Caco-2 (cell line): ENCODE measurements around the gene RPGRIP1. TPM values are rescaled to one million over a fixed set of nuclear protein-coding genes. Genes with fewer than 3 reads are reported as not detected.

Experiments
- BruUV-seq: library from RNA; stranded (reverse); fragments of 400-500 nt; replicated peaks from 2 replicates; lab custom pipeline; 2021; lab: Mats Ljungman, UMichigan
- CTCF ChIA-PET: fragments of 300-600 bp; sonication (Branson Sonifier 250); formaldehyde crosslinking; loops from one replicate; lab custom pipeline; 2022; ENCODE audit warnings: antibody characterized with exemption; lab: Charles Lee
- POLR2A ChIA-PET: fragments of 300-600 bp; sonication (Branson Sonifier 250); formaldehyde crosslinking; loops from one replicate; lab custom pipeline; 2022; ENCODE audit warnings: antibody characterized with exemption; lab: Charles Lee
- DNase-seq, 2 experiments: peaks; one replicate each; pipeline versions ENCODE4 v3.0.0 to v3.0.0-alpha.2; 2020 to 2022
- H3K27me3 ChIP-seq: replicated peaks from 2 replicates; pipeline ENCODE4 v1.6.0; 2011; ENCODE audit warnings: low read length; ENCODE audit not compliant: control insufficient read depth, insufficient read depth
- H3K36me3 ChIP-seq: 2 replicates; pipeline ENCODE4 v1.5.1; 2011; ENCODE audit warnings: low read length; ENCODE audit not compliant: control insufficient read depth, insufficient read depth
- H3K4me1 ChIP-seq: fragments of 250-450 bp; sonication (Bioruptor Pico); 2 replicates; pipeline ENCODE4 v1.5.1; 2020; ENCODE audit warnings: mild to moderate bottlenecking
- H3K4me3 ChIP-seq: 2 replicates; pipeline ENCODE4 v1.5.1; 2011; ENCODE audit warnings: low read depth, mild to moderate bottlenecking, control low read depth, low read length
- H3K9me3 ChIP-seq: fragments of 250-450 bp; sonication (Bioruptor Pico); 2 replicates; pipeline ENCODE4 v1.5.1; 2020; ENCODE audit warnings: mild to moderate bottlenecking, moderate library complexity
- H3K27ac Mint-ChIP-seq: one replicate; pipeline ENCODE4 v1.8.0; 2022; ENCODE audit warnings: mixed read lengths; ENCODE audit not compliant: unreplicated experiment
- H3K27me3 Mint-ChIP-seq: one replicate; pipeline ENCODE4 v1.8.0; 2022; ENCODE audit warnings: mixed read lengths; ENCODE audit not compliant: insufficient read depth, unreplicated experiment
- H3K36me3 Mint-ChIP-seq: one replicate; pipeline ENCODE4 v1.8.0; 2022; ENCODE audit warnings: mild to moderate bottlenecking, mixed read lengths; ENCODE audit not compliant: insufficient read depth, unreplicated experiment
- H3K4me1 Mint-ChIP-seq: one replicate; pipeline ENCODE4 v1.8.0; 2022; ENCODE audit warnings: low read depth, mixed read lengths; ENCODE audit not compliant: unreplicated experiment
- H3K4me3 Mint-ChIP-seq: one replicate; pipeline ENCODE4 v1.8.0; 2022; ENCODE audit warnings: mild to moderate bottlenecking, moderate library complexity, mixed read lengths; ENCODE audit not compliant: unreplicated experiment
- H3K9me3 Mint-ChIP-seq: one replicate; pipeline ENCODE4 v1.8.0; 2022; ENCODE audit warnings: mixed read lengths; ENCODE audit not compliant: unreplicated experiment
- intact Hi-C: fragments of 100-400 bp; cut with micrococcal nuclease; formaldehyde crosslinking; loops from one replicate; pipeline ENCODE4 v1.10.0; 2022; ENCODE audit not compliant: unreplicated experiment
- total RNA-seq: library from RNA; stranded (reverse); gene quantifications from 2 replicates; pipeline ENCODE4 v1.2.3, GENCODE V29; 2022
- TF ChIP-seq, protein P1 (sequence below), 2 experiments: fragments of 200-600 bp in 1 of 2; IDR thresholded peaks; 1 replicate in 1 of 2; 2 replicates in 1 of 2; pipeline versions ENCODE4 v1.5.1 to v1.8.0; 2011 to 2022; ENCODE audit warnings: antibody characterized with exemption in 1 of 2, control low read depth in 1 of 2, inconsistent platforms in 1 of 2, low read depth in 1 of 2, low read length in 1 of 2, mild to moderate bottlenecking in 1 of 2, moderate library complexity in 1 of 2; ENCODE audit not compliant: insufficient read depth in 1 of 2, severe bottlenecking in 1 of 2, unreplicated experiment in 1 of 2

Gene RPGRIP1
- total RNA-seq, 1 experiment from 2014 or later = not detected

DNA sequence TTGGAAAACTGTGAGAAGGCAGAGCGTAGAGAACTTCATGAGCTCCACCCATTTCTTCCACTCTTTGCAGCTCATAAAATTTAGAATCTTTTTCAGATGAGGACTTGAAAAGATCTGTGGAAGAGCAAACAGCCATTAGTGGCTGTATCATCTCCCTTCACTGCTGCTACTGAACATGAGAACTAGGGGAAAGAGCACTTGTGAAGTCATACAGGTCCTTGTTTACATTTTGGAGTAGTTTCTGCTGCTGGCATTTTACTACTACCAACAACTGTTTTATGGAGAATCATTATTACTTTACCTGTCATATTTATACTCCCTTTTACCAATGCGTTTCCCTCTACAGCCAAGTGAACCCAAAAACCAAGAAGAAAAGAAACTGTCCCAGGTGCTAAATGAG is 41.0 kb downstream of the RPGRIP1 start:
- Histone ChIP-seq H3K4me3 (no peak overlapping the region), H3K27me3 (no peaks in the 10 kb centered on the region), H3K4me1 (no peaks in the 10 kb centered on the region), H3K36me3 (no peaks in the 10 kb centered on the region), H3K9me3 (no peaks in the 10 kb centered on the region)
- intact Hi-C loops = no loop called here
- DNase-seq = no peak
- ChIA-PET CTCF (no interaction called here), POLR2A (interaction anchor here (0.5 kb wide), 1 partner anchor 17 kb away, joined by 6 read pairs; no protein-coding TSS in a partner anchor)
- no peak overlapping the region for H3K4me3 Mint-ChIP-seq
- no peak overlapping the region for H3K27ac Mint-ChIP-seq
- TF ChIP-seq, protein P1, sequence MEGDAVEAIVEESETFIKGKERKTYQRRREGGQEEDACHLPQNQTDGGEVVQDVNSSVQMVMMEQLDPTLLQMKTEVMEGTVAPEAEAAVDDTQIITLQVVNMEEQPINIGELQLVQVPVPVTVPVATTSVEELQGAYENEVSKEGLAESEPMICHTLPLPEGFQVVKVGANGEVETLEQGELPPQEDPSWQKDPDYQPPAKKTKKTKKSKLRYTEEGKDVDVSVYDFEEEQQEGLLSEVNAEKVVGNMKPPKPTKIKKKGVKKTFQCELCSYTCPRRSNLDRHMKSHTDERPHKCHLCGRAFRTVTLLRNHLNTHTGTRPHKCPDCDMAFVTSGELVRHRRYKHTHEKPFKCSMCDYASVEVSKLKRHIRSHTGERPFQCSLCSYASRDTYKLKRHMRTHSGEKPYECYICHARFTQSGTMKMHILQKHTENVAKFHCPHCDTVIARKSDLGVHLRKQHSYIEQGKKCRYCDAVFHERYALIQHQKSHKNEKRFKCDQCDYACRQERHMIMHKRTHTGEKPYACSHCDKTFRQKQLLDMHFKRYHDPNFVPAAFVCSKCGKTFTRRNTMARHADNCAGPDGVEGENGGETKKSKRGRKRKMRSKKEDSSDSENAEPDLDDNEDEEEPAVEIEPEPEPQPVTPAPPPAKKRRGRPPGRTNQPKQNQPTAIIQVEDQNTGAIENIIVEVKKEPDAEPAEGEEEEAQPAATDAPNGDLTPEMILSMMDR (IDR thresholded peaks at IDR 0.05; ENCODE audit: insufficient read depth in 1 of 2, low read depth in 1 of 2, low read length in 1 of 2, severe bottlenecking in 1 of 2, unreplicated experiment in 1 of 2) = no peak
- BruUV-seq = no TSS peak
- no peaks in the 10 kb centered on the region for H3K36me3 Mint-ChIP-seq
- no peaks in the 10 kb centered on the region for H3K9me3 Mint-ChIP-seq
- no peaks in the 10 kb centered on the region for H3K4me1 Mint-ChIP-seq
- H3K27me3 Mint-ChIP-seq = peaks cover 4% of the 10 kb centered on the region

DNA sequence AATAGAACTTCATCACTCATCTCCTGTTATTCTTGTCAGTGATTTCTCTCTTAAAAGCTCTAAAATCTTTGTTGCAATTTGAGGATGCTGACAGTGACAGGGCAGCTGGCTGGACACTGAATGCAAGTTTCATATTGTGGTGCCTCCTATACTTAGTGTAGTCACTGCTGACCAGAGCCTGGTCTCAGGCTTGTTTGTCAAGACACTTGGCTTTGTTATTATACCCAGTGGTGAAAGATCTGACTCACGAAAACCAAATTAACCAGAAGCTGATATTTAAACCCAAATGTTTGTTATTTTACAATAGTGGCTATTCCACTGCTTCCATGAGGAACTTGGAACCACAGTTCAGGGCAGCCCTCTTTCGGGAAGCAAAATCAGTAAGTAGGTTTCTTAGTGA is 42.8 kb downstream of the RPGRIP1 start:
- H3K9me3 ChIP-seq = no peaks in the 10 kb centered on the region
- ChIA-PET POLR2A (no interaction called here), CTCF (no interaction called here)
- no peaks in the 10 kb centered on the region for H3K4me1 ChIP-seq
- H3K4me3 ChIP-seq = no peak overlapping the region
- Mint-ChIP-seq H3K36me3 (no peaks in the 10 kb centered on the region), H3K4me3 (no peak overlapping the region), H3K27ac (no peak overlapping the region), H3K9me3 (no peaks in the 10 kb centered on the region), H3K27me3 (peaks cover 4% of the 10 kb centered on the region), H3K4me1 (no peaks in the 10 kb centered on the region)
- TF ChIP-seq, protein P1 (IDR thresholded peaks at IDR 0.05; ENCODE audit: insufficient read depth in 1 of 2, low read depth in 1 of 2, low read length in 1 of 2, severe bottlenecking in 1 of 2, unreplicated experiment in 1 of 2) = no peak
- no peaks in the 10 kb centered on the region for H3K27me3 ChIP-seq
- intact Hi-C loops = no loop called here
- H3K36me3 ChIP-seq = no peaks in the 10 kb centered on the region
- no TSS peak for BruUV-seq
- no peak for DNase-seq

GRCh38 chr14:21326972-21327371 is 47.1 kb downstream of the RPGRIP1 start:
- no peaks in the 10 kb centered on the region for H3K36me3 ChIP-seq
- Mint-ChIP-seq H3K9me3 (no peaks in the 10 kb centered on the region), H3K36me3 (no peaks in the 10 kb centered on the region), H3K27me3 (peaks cover 4% of the 10 kb centered on the region), H3K4me3 (no peak overlapping the region), H3K27ac (no peak overlapping the region), H3K4me1 (no peaks in the 10 kb centered on the region)
- ChIA-PET POLR2A (interaction anchor here (0.6 kb wide), 1 partner anchor 84 kb away, joined by 9 read pairs; no protein-coding TSS in a partner anchor), CTCF (interaction anchor here (0.5 kb wide), 1 partner anchor 22 kb away, joined by 4 read pairs; no protein-coding TSS in a partner anchor)
- no peaks in the 10 kb centered on the region for H3K27me3 ChIP-seq
- no peak for DNase-seq
- no peak overlapping the region for H3K4me3 ChIP-seq
- intact Hi-C loops = no loop called here
- H3K9me3 ChIP-seq = no peaks in the 10 kb centered on the region
- no TSS peak for BruUV-seq
- TF ChIP-seq, protein P1 (IDR thresholded peaks at IDR 0.05; ENCODE audit: insufficient read depth in 1 of 2, low read depth in 1 of 2, low read length in 1 of 2, severe bottlenecking in 1 of 2, unreplicated experiment in 1 of 2) = no peak
- no peaks in the 10 kb centered on the region for H3K4me1 ChIP-seq

Other genes starting within 250 kb of the RPGRIP1 start
- not detected in 2 replicates for gene TPPP2, start 249.9 kb upstream of the RPGRIP1 start, total RNA-seq
- gene RNASE13, start 245.3 kb upstream of the RPGRIP1 start, total RNA-seq = not detected in 2 replicates
- gene RNASE7, start 237.7 kb upstream of the RPGRIP1 start, total RNA-seq = not detected in 2 replicates
- not detected in 2 replicates for gene RNASE8, start 222.3 kb upstream of the RPGRIP1 start, total RNA-seq
- gene ARHGEF40, start 209.8 kb upstream of the RPGRIP1 start, total RNA-seq = 6.5 and 7.1 TPM in 2 replicates
- 34.1 and 35.2 TPM in 2 replicates for gene ZNF219, start 181.4 kb upstream of the RPGRIP1 start, total RNA-seq
- 0.98 and 1.0 TPM in 2 replicates for gene TMEM253, start 179.0 kb upstream of the RPGRIP1 start, total RNA-seq
- not detected in 2 replicates for gene OR5AU1, start 124.0 kb upstream of the RPGRIP1 start, total RNA-seq
- 512 and 536 TPM in 2 replicates for gene HNRNPC, start 10.6 kb upstream of the RPGRIP1 start, total RNA-seq
- gene SUPT16H, start 103.9 kb downstream of the RPGRIP1 start, total RNA-seq = 114 and 118 TPM in 2 replicates
- 84.9 and 89.8 TPM in 2 replicates for gene CHD8, start 176.0 kb downstream of the RPGRIP1 start, total RNA-seq
- 18.8 and 20.9 TPM in 2 replicates for gene RAB2B, start 196.9 kb downstream of the RPGRIP1 start, total RNA-seq
- gene TOX4, start 197.1 kb downstream of the RPGRIP1 start, total RNA-seq = 76.6 and 78.8 TPM in 2 replicates
- 40.1 and 43.8 TPM in 2 replicates for gene METTL3, start 231.3 kb downstream of the RPGRIP1 start, total RNA-seq
- 10.9 and 11.0 TPM in 2 replicates for gene SALL2, start 246.3 kb downstream of the RPGRIP1 start, total RNA-seq